CD14-positive monocyte (primary cell): Measurements from ENCODE around the gene SLC25A25. TPM values are rescaled to one million over a fixed set of nuclear protein-coding genes. Genes with fewer than 3 reads are reported as not detected.
"Not testable (repeated sequence)": the region's sequence is repeated elsewhere in the genome, so short reads cannot be mapped to it uniquely, and the experiment has no call there.

Experiments
- DNase-seq, 3 donors: peaks; one replicate each; pipeline ENCODE4 v3.0.0-alpha.2; 2011 to 2022
- H2AFZ ChIP-seq: 2 replicates; pipeline ENCODE4 v1.6.0; 2012; ENCODE audit warnings: mild to moderate bottlenecking, low read depth, low read length, inconsistent platforms; ENCODE audit not compliant: insufficient read depth, poor library complexity, severe bottlenecking
- H3K27ac ChIP-seq, 2 donors: 1 replicate in 1 of 2; 2 replicates in 1 of 2; pipeline ENCODE4 v1.5.1; 2012 to 2013; ENCODE audit warnings: low read length in 2 of 2, control low read depth in 1 of 2, inconsistent platforms in 1 of 2, low read depth in 1 of 2, mild to moderate bottlenecking in 1 of 2
- H3K27me3 ChIP-seq, 2 donors: one replicate each; pipeline versions ENCODE4 v1.6.0 to v1.6.1; 2011 to 2013; ENCODE audit warnings: low read length in 2 of 2; ENCODE audit not compliant: control insufficient read depth in 2 of 2, insufficient read depth in 2 of 2
- H3K36me3 ChIP-seq, 2 donors: replicated peaks in 1 of 2; 1 replicate in 1 of 2; 2 replicates in 1 of 2; pipeline versions ENCODE4 v1.5.1 to v1.6.1; 2012 to 2013; ENCODE audit warnings: low read length in 2 of 2, control low read depth in 1 of 2, inconsistent platforms in 1 of 2, mild to moderate bottlenecking in 1 of 2; ENCODE audit not compliant: insufficient read depth in 2 of 2, control insufficient read depth in 1 of 2
- H3K4me1 ChIP-seq, 2 donors: 1 replicate in 1 of 2; 2 replicates in 1 of 2; pipeline versions ENCODE4 v1.5.1 to v1.6.1; 2012 to 2013; ENCODE audit warnings: low read length in 2 of 2, control low read depth in 1 of 2, inconsistent platforms in 1 of 2, mild to moderate bottlenecking in 1 of 2, moderate library complexity in 1 of 2; ENCODE audit not compliant: insufficient read depth in 2 of 2, control insufficient read depth in 1 of 2
- H3K4me2 ChIP-seq: replicated peaks from 2 replicates; pipeline ENCODE3; 2012; ENCODE audit warnings: low read length, moderate library complexity, mild to moderate bottlenecking; ENCODE audit not compliant: poor library complexity, severe bottlenecking; ENCODE audit errors: extremely low read depth
- H3K4me3 ChIP-seq, 3 experiments: fragments of 200-600 bp in 1 of 3; sonication (generic) in 1 of 3; replicated peaks in 1 of 3; 1 replicate in 2 of 3; 2 replicates in 1 of 3; pipeline ENCODE4 v1.5.1; 2011 to 2013; ENCODE audit warnings: low read length in 3 of 3, mild to moderate bottlenecking in 3 of 3, control low read depth in 2 of 3, low read depth in 2 of 3, inconsistent platforms in 1 of 3, moderate library complexity in 1 of 3
- H3K79me2 ChIP-seq: 2 replicates; pipeline ENCODE4 v1.6.0; 2012; ENCODE audit warnings: mild to moderate bottlenecking, control low read depth, inconsistent platforms, low read length, moderate library complexity; ENCODE audit not compliant: insufficient read depth
- H3K9ac ChIP-seq: 2 replicates; pipeline ENCODE4 v1.6.0; 2017; ENCODE audit warnings: low read length, mild to moderate bottlenecking; ENCODE audit not compliant: insufficient read depth, poor library complexity, severe bottlenecking
- H3K9me3 ChIP-seq, 2 donors: replicated peaks in 1 of 2; 1 replicate in 1 of 2; 2 replicates in 1 of 2; pipeline versions ENCODE4 v1.5.1 to v1.6.1; 2012 to 2013; ENCODE audit warnings: low read length in 2 of 2, control low read depth in 1 of 2; ENCODE audit not compliant: control insufficient read depth in 1 of 2, insufficient read depth in 1 of 2
- H4K20me1 ChIP-seq: 2 replicates; pipeline ENCODE4 v1.6.0; 2012; ENCODE audit warnings: mild to moderate bottlenecking, low read length, control low read depth, moderate library complexity; ENCODE audit not compliant: insufficient read depth
- H3K27ac Mint-ChIP-seq, 7 donors: one replicate each; pipeline ENCODE4 v1.8.0; 2020; ENCODE audit warnings: mild to moderate bottlenecking in 7 of 7, mixed read lengths in 7 of 7, moderate library complexity in 6 of 7, inconsistent platforms in 2 of 7
- H3K27me3 Mint-ChIP-seq, 3 donors: one replicate each; pipeline ENCODE4 v1.8.0; 2021 to 2022; ENCODE audit warnings: low read depth in 3 of 3, mild to moderate bottlenecking in 3 of 3, mixed read lengths in 3 of 3, moderate library complexity in 3 of 3, inconsistent platforms in 1 of 3
- H3K36me3 Mint-ChIP-seq, 2 donors: one replicate each; pipeline ENCODE4 v1.8.0; 2020; ENCODE audit warnings: mixed read lengths in 2 of 2, inconsistent platforms in 1 of 2, mild to moderate bottlenecking in 1 of 2
- H3K4me1 Mint-ChIP-seq: one replicate; pipeline ENCODE4 v1.8.0; 2020; ENCODE audit warnings: mild to moderate bottlenecking, mixed read lengths
- H3K4me3 Mint-ChIP-seq, 2 donors: one replicate each; pipeline ENCODE4 v1.8.0; 2020; ENCODE audit warnings: mild to moderate bottlenecking in 2 of 2, mixed read lengths in 2 of 2, moderate library complexity in 1 of 2
- H3K9me3 Mint-ChIP-seq, 7 donors: one replicate each; pipeline ENCODE4 v1.8.0; 2020 to 2022; ENCODE audit warnings: mixed read lengths in 7 of 7, mild to moderate bottlenecking in 6 of 7, moderate library complexity in 6 of 7, inconsistent platforms in 2 of 7
- CTCF ChIP-seq: fragments of 200-600 bp; IDR thresholded peaks from one replicate; pipeline ENCODE4 v1.8.0; 2022; ENCODE audit warnings: antibody characterized with exemption, mild to moderate bottlenecking
- WGBS: methylation state at CpG from one replicate; pipeline ENCODE4 v1.1.5; 2013; ENCODE audit warnings: missing lambda C conversion rate; ENCODE audit not compliant: insufficient coverage; 5-methylcytosine and 5-hydroxymethylcytosine counted together
- intact Hi-C, 2 donors: fragments of 100-400 bp; cut with micrococcal nuclease; formaldehyde crosslinking; loops; one replicate each; pipeline versions ENCODE4 v1.15.0 to v1.15.1; 2023
- polyA plus RNA-seq, 3 donors: library from polyadenylated mRNA; depleted of rRNA in 1 of 3; unstranded in 2 of 3; stranded (reverse) in 1 of 3; fragments of 300-500 nt in 2 of 3; fragments of >200 nt in 1 of 3; fragmentation: Illumina TruSeq in 2 of 3; gene quantifications; 1 replicate in 2 of 3; 2 replicates in 1 of 3; pipeline ENCODE4 v1.2.3, GENCODE V29; 2012 to 2021

SLC25A25 gene
- polyA plus RNA-seq, 3 donors, result 5.1 to 43.3 (median 6.3) TPM

DNA sequence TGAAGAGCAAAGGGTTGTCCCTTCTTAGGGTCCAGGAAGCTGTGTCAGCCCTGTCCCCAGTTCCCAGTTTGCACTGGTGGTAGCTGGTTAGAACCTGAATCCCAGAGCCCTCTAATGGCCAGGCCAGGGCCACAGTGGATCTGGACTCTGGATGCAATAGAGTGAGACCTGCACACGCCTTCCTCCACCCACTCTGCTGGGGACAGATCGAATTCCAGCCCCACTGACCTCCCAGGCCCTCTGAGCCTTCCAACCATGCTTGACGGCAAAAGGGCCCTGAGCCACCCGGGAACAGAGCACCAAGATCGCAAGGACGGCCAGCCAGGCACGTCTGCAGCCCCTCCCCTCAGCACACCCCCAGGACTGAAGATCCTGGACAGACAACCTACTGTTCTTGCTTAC is 24.6 kb upstream of the SLC25A25 start:
- Histone ChIP-seq H4K20me1 (no peaks in the 10 kb centered on the region), H3K9ac (no peak overlapping the region), H3K27ac (no peak overlapping the region), H3K4me1 (no peaks in the 10 kb centered on the region), H3K79me2 (no peaks in the 10 kb centered on the region), H3K4me2 (no peak overlapping the region), H2AFZ (no peak overlapping the region), H3K36me3 (no peaks in the 10 kb centered on the region), H3K4me3 (no peak overlapping the region), H3K9me3 (no peaks in the 10 kb centered on the region), H3K27me3 (no peaks in the 10 kb centered on the region)
- intact Hi-C loops, result loop anchor here in 1 of 2 donors (5.0 kb wide), 1 partner anchor 41 kb away; no protein-coding TSS in a partner anchor
- Mint-ChIP-seq H3K36me3 (no peaks in the 10 kb centered on the region), H3K27ac (no peak overlapping the region), H3K27me3 (peaks cover 1 to 2% (median 1%) of the 10 kb centered on the region in 3 donors), H3K4me3 (no peak overlapping the region), H3K9me3 (peaks cover 0 to 6% (median 0%) of the 10 kb centered on the region in 7 donors), H3K4me1 (peaks cover 2% of the 10 kb centered on the region)
- TF ChIP-seq CTCF, result no peak
- WGBS, result 91% methylated on average over 6 of the region's 7 CpGs
- no peak for DNase-seq

DNA sequence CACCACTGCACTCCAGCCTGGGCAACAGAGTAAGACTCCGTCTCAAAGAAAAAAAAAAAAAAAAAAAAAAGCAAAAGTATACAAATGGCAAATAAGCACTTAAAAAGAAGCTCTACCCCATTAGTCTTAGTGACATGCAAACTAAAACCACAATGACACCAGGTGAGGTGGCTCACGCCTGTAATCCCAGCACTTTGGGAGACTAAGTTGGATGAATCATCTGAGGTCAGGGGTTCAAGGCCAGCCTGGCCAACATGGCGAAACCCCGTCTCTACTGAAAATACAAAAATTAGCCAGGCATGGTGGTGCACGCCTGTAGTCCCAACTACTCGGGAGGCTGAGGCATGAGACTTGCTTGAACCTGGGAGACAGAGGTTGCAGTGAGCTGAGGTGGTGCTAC is 22.6 kb upstream of the SLC25A25 start:
- H3K27ac ChIP-seq, H3K27me3 Mint-ChIP-seq, H3K4me2 ChIP-seq, H2AFZ ChIP-seq, H4K20me1 ChIP-seq, H3K36me3 Mint-ChIP-seq, H3K9me3 Mint-ChIP-seq, H3K36me3 ChIP-seq, H3K79me2 ChIP-seq, H3K27me3 ChIP-seq, intact Hi-C loops, H3K4me3 ChIP-seq, H3K27ac Mint-ChIP-seq, H3K9ac ChIP-seq, DNase-seq, H3K9me3 ChIP-seq, H3K4me3 Mint-ChIP-seq: not testable (repeated sequence)
- H3K4me1 ChIP-seq, result peaks cover 13 to 15% of the 10 kb centered on the region in 2 donors
- H3K4me1 Mint-ChIP-seq, result peaks cover 20% of the 10 kb centered on the region
- WGBS, result no CpG with 5 or more reads among the region's 6 CpGs
